GM21447 (cell line): ENCODE data around the gene NOP16.
A peak's percentile ranks its signal among the peaks of the same experiment; 100 is the strongest.

Source experiments
- ATAC-seq: cut with Tn5 transposase; IDR thresholded peaks from one replicate; pipeline ENCODE4 v1.9.1; 2021; ENCODE audit not compliant: unreplicated experiment

Gene NOP16

GRCh38 chr5:176361437-176362232 is 26.8 kb downstream of the NOP16 start, which contains the start of gene KIAA1191:
Gene KIAA1191, minus strand, starts transcription at chr5:176361764. Its CDS starts 2,256 bp downstream, at chr5:176359508.
- ATAC-seq: peak; percentile 86

GRCh38 chr5:176360894-176361436 is 27.4 kb downstream of the NOP16 start:
- peak; percentile 9 for ATAC-seq

GRCh38 chr5:176359658-176360057 is 28.7 kb downstream of the NOP16 start:
- ATAC-seq: no peak

- ATAC-seq: no peak
Measured at GRCh38 chr5:176356179-176356566, 32.2 kb downstream of the NOP16 start.

- no peak for ATAC-seq
Measured at GRCh38 chr5:176355400-176356178, 32.8 kb downstream of the NOP16 start.

DNA sequence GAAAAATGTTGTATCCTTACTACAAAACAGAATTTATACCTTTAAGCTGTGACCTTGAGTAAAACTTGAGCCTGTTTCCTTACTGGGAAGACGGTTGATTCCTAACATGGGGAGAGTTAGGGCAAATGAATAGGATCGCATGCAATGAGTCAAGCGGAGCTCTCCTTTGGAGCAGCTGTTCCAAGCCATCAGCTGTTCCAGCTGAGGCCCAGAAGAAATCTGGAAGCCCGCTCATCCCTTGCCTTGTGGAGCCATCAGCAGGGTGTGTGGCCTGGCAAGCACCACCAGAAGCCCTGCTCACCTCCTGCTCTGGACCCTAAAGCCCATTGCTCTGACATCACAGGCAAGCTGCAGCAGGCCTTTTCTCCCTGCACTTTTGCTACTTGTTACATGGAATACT is 34.9 kb downstream of the NOP16 start:
- no peak for ATAC-seq

DNA sequence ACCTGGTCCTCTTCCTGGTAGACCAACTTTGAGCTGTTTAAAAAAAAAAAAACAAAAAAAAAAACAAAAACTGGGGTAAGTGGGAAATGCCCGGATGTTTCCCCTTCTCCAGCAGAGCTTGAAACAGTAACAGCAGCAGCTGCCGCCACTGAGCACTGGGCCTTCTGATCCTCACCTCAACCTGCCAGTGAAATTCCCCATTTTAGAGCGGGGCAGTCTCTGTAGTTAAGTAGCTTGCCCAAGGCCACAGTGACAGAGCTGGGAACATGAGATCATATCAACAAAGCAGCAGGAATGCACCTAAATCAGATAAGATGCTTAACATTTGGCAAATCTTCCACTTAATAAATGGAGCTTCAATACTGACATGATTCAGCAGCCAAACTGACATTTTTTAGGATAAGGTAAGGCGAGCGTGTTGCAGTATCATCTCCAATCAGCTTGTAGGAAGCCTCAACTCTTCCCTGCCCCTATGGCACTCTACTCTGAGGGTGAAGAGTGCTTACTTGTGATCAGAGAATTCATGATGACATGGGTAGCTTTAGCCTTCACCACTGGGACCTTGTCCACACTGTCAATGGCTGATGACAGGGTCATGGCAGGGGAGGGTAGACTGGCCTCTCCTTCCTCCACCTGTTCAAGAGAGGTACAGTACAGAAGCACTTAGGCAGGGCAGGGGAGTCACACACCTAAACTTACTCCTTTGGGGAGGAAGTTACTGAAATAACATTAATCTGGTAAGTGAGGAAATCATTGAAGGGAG is 36.1 kb downstream of the NOP16 start:
- ATAC-seq: peak; percentile 61

DNA sequence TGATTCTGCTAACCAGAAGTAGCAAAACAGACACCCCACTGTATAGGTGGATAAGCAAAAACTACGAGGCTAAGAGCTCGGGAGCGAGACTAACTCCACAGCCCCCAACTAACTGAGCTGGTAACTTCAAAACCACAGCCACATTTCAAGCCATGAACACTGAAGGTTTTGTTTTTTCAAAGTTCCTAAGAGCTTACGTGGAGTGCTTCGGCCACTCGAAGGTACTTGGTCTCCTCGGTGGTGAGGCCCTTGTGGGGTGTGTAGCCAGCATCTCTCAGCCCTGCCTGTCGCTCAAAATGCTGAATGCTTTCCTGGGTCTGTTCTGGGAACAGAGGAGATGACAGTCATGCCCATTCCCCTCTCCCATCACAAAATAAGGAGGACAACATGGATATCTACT is 38.0 kb downstream of the NOP16 start:
- ATAC-seq: no peak

- no peak for ATAC-seq
Measured at GRCh38 chr5:176342766-176343458, 45.5 kb downstream of the NOP16 start.

- no peak for ATAC-seq
Measured at GRCh38 chr5:176342158-176342483, 46.3 kb downstream of the NOP16 start.

DNA sequence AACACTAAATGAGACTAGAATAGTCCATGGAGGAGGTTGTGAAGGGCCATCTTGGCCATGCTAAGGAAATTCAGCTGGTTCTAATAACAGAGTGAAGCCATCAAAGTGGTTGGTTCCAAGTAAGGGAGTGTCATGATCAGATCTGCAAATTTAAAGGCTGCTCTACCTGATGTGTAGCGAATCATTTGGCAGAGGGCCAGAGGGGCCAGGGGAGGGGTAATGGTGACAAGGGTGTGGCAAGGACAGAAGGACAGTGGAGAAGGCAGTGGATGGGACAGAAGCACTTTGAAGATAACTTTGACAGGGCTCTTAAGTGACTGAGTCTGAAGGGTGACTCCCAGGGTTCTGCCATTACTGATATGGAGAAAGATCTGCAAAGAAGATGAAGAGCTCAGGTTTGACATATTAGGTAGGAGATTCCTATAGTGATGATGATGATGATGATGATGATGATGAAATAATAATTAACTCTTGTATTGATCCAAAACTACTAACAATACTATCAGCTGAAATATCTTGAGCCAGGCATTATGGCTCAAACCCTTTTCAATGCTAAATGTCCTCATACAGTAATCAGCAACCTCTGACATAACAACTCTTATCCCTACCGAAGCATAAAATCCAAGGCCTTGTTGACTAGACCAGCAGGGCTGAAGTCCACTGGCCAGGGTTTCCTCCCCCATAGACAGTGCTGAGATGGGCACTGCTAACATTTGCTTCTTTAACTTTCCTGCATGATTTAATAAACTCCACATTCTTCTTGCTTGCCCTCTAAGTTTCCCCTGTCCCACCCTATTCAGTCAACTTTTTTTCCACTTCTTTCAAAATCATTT is 46.9 kb downstream of the NOP16 start:
- no peak for ATAC-seq

DNA sequence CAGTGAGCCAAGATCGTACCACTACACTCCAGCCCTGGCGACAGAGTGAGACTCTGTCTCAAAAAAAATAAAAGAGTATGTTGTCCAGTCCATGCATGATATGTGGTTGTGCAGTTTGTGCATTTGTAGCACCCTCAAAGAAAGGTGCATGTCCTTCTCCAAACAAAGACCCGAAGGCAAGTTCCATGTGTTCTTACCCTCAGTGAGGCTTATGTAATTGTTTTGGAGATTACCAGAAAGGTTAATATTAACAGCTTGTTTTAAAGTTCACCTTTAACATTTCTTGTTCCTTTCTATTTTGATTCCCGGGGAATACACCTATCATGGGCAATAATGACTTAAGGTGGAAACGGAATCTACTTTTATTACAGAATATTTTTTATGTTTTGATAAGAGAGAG is 49.1 kb downstream of the NOP16 start:
- no peak for ATAC-seq

DNA sequence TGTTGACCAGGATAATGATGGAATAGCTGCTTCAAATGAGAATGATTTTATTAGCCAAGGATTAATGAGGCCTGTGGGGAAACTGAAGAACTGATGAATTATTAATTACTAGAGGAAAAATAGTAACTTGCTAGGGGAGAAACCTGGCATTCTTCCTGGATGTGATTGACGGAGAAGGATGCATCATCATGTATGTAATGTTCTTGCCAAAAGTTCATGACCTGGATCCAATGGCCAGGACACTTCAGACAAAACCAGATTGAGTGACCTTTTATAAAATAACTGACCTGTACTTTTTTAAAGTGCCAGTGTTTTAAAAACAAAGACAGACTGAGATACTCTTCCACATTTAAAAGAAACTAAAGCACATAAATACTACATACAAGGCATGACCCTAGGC is 50.5 kb downstream of the NOP16 start:
- ATAC-seq: no peak

- no peak for ATAC-seq
Measured at GRCh38 chr5:176334031-176334770, 54.2 kb downstream of the NOP16 start.
